ENCODE measurements around the gene OR11A1.

OR11A1 gene, protein sequence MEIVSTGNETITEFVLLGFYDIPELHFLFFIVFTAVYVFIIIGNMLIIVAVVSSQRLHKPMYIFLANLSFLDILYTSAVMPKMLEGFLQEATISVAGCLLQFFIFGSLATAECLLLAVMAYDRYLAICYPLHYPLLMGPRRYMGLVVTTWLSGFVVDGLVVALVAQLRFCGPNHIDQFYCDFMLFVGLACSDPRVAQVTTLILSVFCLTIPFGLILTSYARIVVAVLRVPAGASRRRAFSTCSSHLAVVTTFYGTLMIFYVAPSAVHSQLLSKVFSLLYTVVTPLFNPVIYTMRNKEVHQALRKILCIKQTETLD

GRCh38 chr6:29456971-29457370 is at the start of gene OR11A1, which contains the start of gene OR2H1:
TSS of gene OR11A1 (minus strand) at chr6:29457071. CDS start at chr6:29427641, 29,430 bp downstream.
TSS of gene OR2H1 (plus strand) at chr6:29457155. CDS start at chr6:29461770, 4,615 bp downstream.
- DNase-seq, result no peak

- no peak for DNase-seq
These were observed 49.7 kb upstream of the OR11A1 start for GRCh38 chr6:29506446-29507067.

DNA sequence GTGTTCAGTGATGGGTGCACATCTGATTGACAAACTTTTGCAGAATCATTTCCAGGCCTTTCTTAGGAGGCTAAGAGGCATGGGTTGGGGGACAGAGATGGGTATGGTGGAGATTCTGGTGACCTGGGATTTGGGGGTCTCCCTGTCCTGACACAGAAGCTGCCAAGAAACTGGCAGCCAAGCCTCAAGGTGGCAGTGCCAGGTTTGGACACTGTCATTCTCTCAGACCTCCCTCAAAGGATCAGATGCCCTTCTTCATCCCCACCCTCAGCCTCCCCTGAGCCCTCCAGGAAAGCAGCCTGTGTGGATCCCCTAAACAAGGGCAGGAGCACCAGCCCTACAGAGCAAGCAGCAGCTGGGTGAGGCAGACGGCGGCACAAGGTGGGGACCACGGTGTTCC is 48.9 kb upstream of the OR11A1 start:
- DNase-seq, result no peak

DNA sequence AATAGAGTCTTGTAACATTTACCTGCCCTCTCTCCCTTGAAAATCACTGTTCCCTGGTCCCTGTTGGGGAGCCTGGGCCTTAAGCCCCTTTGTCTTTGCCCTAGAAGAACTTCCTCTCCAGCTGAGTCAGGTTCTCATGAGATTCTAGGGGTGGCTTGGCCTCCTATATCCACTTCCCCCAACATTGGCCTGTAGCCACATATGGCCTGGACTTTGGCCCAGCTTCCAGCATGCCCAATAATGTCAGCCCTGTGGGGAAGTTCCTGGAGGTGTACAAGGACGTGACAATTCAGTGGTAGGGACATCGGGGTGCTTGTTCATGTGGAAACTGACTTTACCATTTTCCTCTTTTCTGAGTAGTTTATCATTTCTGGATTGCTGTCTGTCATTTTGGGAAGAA is 48.1 kb upstream of the OR11A1 start:
- DNase-seq, result no peak

- DNase-seq, result no peak
These were observed 45.7 kb upstream of the OR11A1 start for GRCh38 chr6:29502597-29502996.

DNA sequence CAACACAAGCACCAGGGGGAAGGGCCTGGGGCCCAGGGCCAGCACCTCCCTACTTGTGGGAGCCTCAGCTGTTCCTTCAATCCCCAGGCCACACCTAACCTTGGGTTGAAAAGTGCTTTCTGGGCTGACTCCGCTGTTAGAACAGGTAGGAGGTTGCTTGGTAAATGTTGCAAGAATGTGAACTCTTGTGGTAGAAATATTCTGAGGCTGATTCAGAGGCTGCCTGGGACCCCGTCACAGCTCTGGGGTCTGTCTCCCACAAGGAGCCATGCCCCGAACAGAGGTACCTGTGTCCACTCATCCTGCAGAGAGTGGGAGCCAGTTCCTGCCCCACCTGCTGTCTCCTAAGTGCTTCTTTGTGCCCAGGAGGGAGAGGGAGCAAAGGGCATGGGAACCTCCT is 45.3 kb upstream of the OR11A1 start:
- DNase-seq, result no peak

DNA sequence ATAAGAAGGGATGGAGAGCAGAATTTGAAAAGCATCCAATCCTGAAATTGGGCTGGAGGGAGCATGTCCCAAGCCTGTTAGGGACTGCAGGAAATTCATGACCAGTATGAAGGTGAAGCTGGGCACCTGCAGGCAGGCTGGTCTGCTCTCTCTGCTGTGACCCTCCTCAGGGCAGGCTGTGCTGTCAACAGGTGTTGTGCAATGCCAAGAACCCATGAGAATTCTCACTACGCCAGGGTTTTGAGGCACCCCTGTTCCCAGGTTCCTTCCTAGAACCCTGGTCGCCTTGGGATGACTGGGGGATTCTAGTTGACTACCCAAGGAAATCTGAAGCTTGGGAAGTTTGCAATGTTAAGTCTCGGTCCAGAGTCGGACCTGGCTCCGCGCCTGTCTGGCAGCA is 44.2 kb upstream of the OR11A1 start:
- no peak for DNase-seq

GRCh38 chr6:29500594-29500993 is 43.7 kb upstream of the OR11A1 start:
- no peak for DNase-seq

DNA sequence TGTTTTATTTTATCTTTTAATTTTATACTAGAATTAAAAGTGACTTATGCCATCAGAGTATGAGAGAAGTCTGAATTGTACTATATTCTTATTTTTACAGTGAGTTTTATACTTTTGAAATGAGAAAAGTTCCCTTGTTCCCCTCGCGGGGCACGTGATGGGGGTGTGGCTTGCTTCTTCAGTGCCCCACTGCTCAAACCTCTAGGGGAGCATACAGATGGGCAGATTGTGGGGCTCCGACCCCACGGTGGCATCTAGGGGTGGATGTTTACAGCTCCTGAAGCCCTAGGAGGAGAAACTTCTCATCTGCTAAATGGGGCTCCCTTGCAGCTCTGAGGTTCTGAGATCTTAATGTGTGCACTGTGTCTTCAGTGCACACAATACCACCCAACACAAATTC is 42.8 kb upstream of the OR11A1 start:
- DNase-seq, result no peak

- DNase-seq, result no peak
These were observed 40.1 kb upstream of the OR11A1 start for GRCh38 chr6:29496961-29497360.

DNA sequence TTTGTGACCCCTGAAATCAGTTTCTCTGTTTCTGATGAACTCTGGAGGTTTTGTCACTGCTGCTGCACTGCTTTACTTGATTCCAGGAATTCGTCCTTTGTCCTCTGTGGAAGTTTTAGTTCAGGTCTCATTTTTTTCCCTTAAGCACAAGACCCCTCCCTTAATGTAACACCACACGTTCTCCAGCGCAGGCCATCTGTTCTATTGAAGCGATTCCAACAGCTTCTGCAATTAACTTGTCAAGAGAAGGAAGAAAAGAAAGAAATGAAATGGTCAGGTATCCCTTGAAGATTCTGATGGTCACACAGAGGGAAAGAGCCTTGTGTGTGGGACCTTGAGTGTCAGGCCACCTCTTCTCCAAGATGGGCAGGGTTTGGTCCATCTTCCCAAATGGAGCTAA is 38.7 kb upstream of the OR11A1 start:
- no peak for DNase-seq

DNA sequence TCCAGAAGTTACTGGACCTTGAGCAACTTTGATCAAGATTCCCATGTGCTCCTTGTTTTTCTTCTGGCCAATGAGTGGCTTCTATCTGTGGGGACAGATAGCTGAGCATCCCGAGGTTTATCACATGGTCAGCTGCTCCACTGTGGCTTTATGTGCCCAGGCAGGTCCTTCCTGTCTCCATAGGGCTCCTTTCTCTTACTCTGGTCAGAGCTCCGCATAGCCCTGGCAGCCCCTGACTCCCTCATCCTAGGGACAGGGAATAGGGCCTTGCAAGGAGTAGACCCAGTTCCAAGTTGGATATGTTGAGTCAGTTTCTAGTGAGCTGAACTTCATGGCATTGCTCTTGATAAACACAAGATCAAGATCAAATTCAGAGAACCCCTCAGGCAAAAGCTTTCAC is 37.3 kb upstream of the OR11A1 start:
- no peak for DNase-seq

- DNase-seq, result no peak
These were observed 36.4 kb upstream of the OR11A1 start for GRCh38 chr6:29493261-29493660.

DNA sequence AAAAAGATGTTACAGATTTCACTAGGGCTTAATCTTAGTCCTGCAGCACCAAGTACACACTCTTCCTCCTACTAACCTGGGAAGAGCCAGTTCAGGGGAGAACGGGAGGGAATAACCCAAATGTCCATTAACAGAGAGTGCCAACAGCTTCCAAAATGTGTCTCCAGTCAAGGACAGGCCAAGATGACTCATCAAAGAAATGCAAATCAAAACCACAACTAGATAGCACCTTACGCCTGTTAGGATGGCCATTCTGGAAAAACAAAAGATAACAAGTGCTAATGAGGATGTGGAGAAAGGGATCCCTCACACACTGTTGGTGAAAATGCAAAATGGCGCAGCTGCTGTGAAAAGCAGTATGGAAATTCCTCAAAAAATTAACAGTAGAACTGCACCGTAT is 34.7 kb upstream of the OR11A1 start:
- no peak for DNase-seq

DNA sequence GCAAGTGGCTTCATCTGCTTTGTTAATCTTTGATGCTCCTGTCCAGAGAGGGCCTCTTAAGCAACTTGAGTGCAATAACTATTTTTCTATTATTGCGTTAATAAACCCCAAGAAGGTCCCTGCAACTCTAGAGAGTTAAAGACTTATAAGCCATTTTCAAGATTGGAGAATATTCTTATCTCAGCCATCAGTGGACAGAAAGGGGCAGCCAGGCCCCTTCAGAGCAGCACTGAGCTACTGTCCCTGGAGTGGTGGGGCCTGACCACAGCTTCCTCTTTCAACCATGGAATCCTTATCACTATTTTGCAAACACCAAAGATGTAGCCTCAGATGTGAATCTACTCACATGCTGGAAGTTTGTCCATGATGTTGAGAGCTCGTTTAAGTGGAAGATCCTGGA is 33.7 kb upstream of the OR11A1 start:
- no peak for DNase-seq

- DNase-seq, result no peak
These were observed 33.2 kb upstream of the OR11A1 start for GRCh38 chr6:29490055-29490454.

DNA sequence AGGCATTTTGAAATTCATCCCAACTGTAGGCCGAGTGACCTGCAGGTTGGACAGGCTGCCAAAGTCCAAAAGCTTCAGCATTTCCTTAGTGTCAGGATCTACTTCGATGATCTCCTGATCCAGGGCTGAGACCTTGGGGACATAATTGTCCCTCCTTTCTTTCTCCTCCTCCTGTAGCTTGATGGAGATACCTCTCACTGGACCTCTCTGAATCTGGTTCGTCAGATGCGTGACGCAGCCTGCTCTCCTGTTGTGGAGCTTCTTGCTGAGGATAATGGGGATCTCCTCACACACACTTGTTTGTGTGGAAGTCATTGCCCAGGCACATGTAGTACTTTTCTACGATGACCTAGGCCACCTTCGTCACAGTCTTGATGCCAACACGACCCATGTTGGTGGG is 32.4 kb upstream of the OR11A1 start:
- DNase-seq, result no peak

- DNase-seq, result no peak
These were observed 32.0 kb upstream of the OR11A1 start for GRCh38 chr6:29488874-29489273.

DNA sequence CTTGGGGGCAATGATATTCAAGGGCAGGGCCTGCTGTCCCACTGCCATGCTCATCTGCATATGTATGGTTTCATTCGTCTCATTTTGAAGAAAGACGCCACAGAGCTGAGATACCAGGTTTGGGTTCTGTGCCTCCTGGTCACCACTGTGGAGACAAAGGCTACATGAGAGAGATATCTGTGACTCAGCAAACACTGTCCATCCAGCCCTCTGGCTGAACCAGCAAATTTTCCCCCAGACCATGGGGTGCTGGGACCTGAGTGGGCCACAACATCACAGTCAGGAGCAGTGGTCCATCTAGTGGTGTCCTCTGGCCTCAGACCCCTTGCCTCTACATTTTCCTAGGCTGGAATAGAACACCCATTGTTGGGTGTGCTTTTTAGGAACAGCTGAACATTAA is 30.8 kb upstream of the OR11A1 start, which contains the start of gene MAS1L:
Gene MAS1L, minus strand, starts transcription at position 297 of the 400 bp plus-strand sequence. Its CDS starts 54 bp downstream, at position 243.
- no peak for DNase-seq

DNA sequence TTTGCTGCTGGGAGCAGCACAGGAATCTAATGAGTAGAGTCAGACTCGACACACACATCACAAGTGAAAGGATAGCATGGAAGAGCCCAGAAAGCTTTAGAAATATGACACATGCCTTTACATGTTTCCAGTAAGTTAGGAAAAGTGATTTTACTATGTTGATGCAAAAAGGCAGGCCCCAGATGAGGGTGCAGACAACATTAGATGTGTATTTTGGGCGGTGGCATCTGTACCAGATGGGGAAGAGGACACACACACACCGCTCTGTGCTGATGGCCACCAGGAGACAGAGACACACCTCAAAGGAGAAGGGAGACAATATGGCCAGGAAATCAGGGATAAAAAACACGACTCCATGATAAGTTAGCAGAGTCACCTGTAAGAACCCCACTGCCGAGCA is 30.3 kb upstream of the OR11A1 start:
- no peak for DNase-seq

DNA sequence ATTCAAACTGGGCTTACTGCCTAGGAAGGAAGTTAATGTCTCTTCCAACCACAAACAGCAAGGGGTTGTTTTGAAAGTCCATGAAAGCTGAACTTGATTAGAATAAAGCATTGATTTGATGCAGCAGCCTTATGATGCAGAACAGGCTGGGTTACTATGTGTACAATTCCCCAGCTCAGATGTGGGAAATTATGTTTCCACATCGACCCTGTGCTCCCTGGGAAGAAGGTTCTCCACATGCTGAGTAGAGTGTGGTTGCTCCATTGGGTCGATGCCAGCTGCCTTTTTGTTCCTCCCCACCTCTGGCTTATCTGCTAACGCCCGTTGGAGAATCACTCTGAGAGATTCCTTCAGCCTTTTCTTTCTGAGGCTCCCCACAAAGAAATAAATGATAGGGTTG is 29.7 kb upstream of the OR11A1 start:
- DNase-seq, result no peak

DNA sequence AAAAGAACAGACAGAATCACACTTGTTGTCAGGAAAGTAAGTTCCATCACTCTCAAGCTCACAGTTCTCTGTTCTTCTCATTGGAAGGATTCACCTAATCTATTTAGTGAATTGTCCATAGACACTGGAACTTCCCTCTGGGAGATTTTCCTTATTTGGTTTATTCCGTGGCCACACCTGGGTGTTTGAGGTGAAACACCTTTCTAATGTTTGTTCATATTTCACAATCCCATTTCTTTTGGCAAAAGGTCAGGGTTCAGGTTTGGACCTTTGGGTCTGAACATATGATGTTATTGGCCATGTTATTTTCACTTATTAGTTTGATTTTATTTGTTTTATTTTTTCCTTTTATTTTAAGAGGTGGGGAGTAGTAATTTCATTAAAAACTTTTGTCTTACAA is 26.9 kb upstream of the OR11A1 start:
- no peak for DNase-seq

- no peak for DNase-seq
These were observed 26.3 kb upstream of the OR11A1 start for GRCh38 chr6:29483186-29483585.

Measured in anterior cingulate cortex (tissue), 58 donors.